Smooth muscle cell (in vitro differentiated cells): ENCODE measurements around the gene YPEL3. TPM values are rescaled to one million over a fixed set of nuclear protein-coding genes. Genes with fewer than 3 reads are reported as not detected.
"Not testable (repeated sequence)": the region's sequence is repeated elsewhere in the genome, so short reads cannot be mapped to it uniquely, and the experiment has no call there.

ENCODE experiments used
- DNase-seq: peaks from one replicate; lab custom pipeline; 2025; ENCODE audit not compliant: unreplicated experiment; lab: John Stamatoyannopoulos, UW
- H2AFZ ChIP-seq: fragments of 200-600 bp; sonication (generic); 2 replicates; pipeline ENCODE4 v1.6.0; 2016; ENCODE audit warnings: antibody characterized with exemption, low read depth, mild to moderate bottlenecking
- H3F3A ChIP-seq: fragments of 200-600 bp; sonication (generic); 2 replicates; pipeline ENCODE4 v1.6.0; 2017; ENCODE audit warnings: antibody characterized with exemption, low read depth
- H3K27ac ChIP-seq: fragments of 200-600 bp; sonication (generic); 2 replicates; pipeline ENCODE4 v1.5.1; 2016; ENCODE audit warnings: low read depth, mild to moderate bottlenecking
- H3K27me3 ChIP-seq: fragments of 200-600 bp; sonication (generic); 2 replicates; pipeline ENCODE4 v1.6.1; 2016; ENCODE audit warnings: low read depth, mild to moderate bottlenecking
- H3K36me3 ChIP-seq: fragments of 200-600 bp; sonication (generic); 2 replicates; pipeline ENCODE4 v1.5.1; 2016; ENCODE audit warnings: low read depth
- H3K4me1 ChIP-seq: fragments of 200-600 bp; sonication (generic); 2 replicates; pipeline ENCODE4 v1.5.1; 2016; ENCODE audit warnings: low read depth
- H3K4me2 ChIP-seq: fragments of 200-600 bp; sonication (generic); 2 replicates; pipeline ENCODE4 v1.6.0; 2016; ENCODE audit warnings: mild to moderate bottlenecking
- H3K4me3 ChIP-seq: fragments of 200-600 bp; sonication (generic); 2 replicates; pipeline ENCODE4 v1.5.1; 2016; ENCODE audit warnings: mild to moderate bottlenecking
- H3K79me2 ChIP-seq: fragments of 200-600 bp; sonication (generic); 2 replicates; pipeline ENCODE4 v1.6.0; 2016; ENCODE audit warnings: low read depth, mild to moderate bottlenecking
- H3K9ac ChIP-seq: fragments of 200-600 bp; sonication (generic); 2 replicates; pipeline ENCODE4 v1.6.0; 2016; ENCODE audit warnings: low read depth
- H3K9me3 ChIP-seq: fragments of 200-600 bp; sonication (generic); replicated peaks from 2 replicates; pipeline ENCODE4 v1.5.1; 2016; ENCODE audit warnings: low read depth
- H4K20me1 ChIP-seq: fragments of 200-600 bp; sonication (generic); 2 replicates; pipeline ENCODE4 v1.6.0; 2016; ENCODE audit warnings: low read depth
- CTCF ChIP-seq: fragments of 200-600 bp; sonication (generic); IDR thresholded peaks from 2 replicates; pipeline ENCODE4 v1.5.1; 2017; ENCODE audit warnings: borderline replicate concordance, mild to moderate bottlenecking, antibody characterized with exemption; ENCODE audit not compliant: insufficient read depth, poor library complexity, severe bottlenecking
- WGBS: methylation state at CpG from one replicate; pipeline ENCODE4 v1.1.7; 2016; ENCODE audit warnings: low lambda C conversion rate; 5-methylcytosine and 5-hydroxymethylcytosine counted together
- polyA plus RNA-seq: library from polyadenylated mRNA; unstranded; fragments of >200 nt; fragmentation: Nextera tagmentation; extraction: Ambion mirVana; gene quantifications from 2 replicates; pipeline ENCODE4 v1.2.1, GENCODE V29; 2016
- total RNA-seq: library from RNA; depleted of rRNA; stranded (reverse); fragments of >200 nt; gene quantifications from 2 replicates; pipeline ENCODE4 v1.2.3, GENCODE V29; 2014

Gene YPEL3
- total and polyA plus RNA-seq, 2 experiments from 2014 or later = 37.5 to 65.9 TPM

- Histone ChIP-seq H4K20me1 (peaks cover 18% of the 10 kb centered on the region), H3K36me3 (no peaks in the 10 kb centered on the region), H3F3A (peaks cover 16% of the 10 kb centered on the region), H3K79me2 (no peaks in the 10 kb centered on the region), H3K9ac (no peak overlapping the region), H3K9me3 (no peaks in the 10 kb centered on the region), H3K27me3 (no peaks in the 10 kb centered on the region), H3K4me1 (no peaks in the 10 kb centered on the region), H3K27ac (no peak overlapping the region), H3K4me3 (no peak overlapping the region), H3K4me2 (no peak overlapping the region), H2AFZ (no peak overlapping the region)
- WGBS = 93% methylated on average over 16 of the region's 16 CpGs
- no peak for DNase-seq
- TF ChIP-seq CTCF = no peak
These were observed 20.5 kb upstream of the YPEL3 start for GRCh38 chr16:30116291-30117207.

- Histone ChIP-seq H3F3A (peaks cover 17% of the 10 kb centered on the region), H3K9ac (no peak overlapping the region), H2AFZ (no peak overlapping the region), H3K4me1 (no peaks in the 10 kb centered on the region), H3K27me3 (no peaks in the 10 kb centered on the region), H3K4me3 (no peak overlapping the region), H3K36me3 (no peaks in the 10 kb centered on the region), H3K79me2 (no peaks in the 10 kb centered on the region), H3K27ac (no peak overlapping the region), H3K9me3 (no peaks in the 10 kb centered on the region), H4K20me1 (peaks cover 31% of the 10 kb centered on the region), H3K4me2 (no peak overlapping the region)
- TF ChIP-seq CTCF = no peak
- DNase-seq = no peak
- 93% methylated on average over 7 of the region's 7 CpGs for WGBS
These were observed 19.2 kb upstream of the YPEL3 start for GRCh38 chr16:30115238-30115637.

- not testable (repeated sequence) for H3K79me2 ChIP-seq, H3K4me1 ChIP-seq, H3K36me3 ChIP-seq, H2AFZ ChIP-seq, DNase-seq, H3K9ac ChIP-seq, H3K27me3 ChIP-seq, H3K9me3 ChIP-seq, H3K27ac ChIP-seq, H3K4me3 ChIP-seq, H3K4me2 ChIP-seq
- 88% methylated on average over 7 of the region's 7 CpGs for WGBS
- Histone ChIP-seq H4K20me1 (peaks cover 35% of the 10 kb centered on the region), H3F3A (peaks cover 21% of the 10 kb centered on the region)
These were observed 18.8 kb upstream of the YPEL3 start for GRCh38 chr16:30114833-30115232.

- H3F3A ChIP-seq = peaks cover 25% of the 10 kb centered on the region
- H2AFZ ChIP-seq = no peak overlapping the region
- H3K27me3 ChIP-seq = no peaks in the 10 kb centered on the region
- H3K4me3 ChIP-seq = no peak overlapping the region
- H3K36me3 ChIP-seq = no peaks in the 10 kb centered on the region
- H3K4me2 ChIP-seq = no peak overlapping the region
- no peak overlapping the region for H3K9ac ChIP-seq
- H3K4me1 ChIP-seq = no peaks in the 10 kb centered on the region
- no peaks in the 10 kb centered on the region for H3K9me3 ChIP-seq
- TF ChIP-seq CTCF = no peak
- no peak overlapping the region for H3K27ac ChIP-seq
- H3K79me2 ChIP-seq = no peaks in the 10 kb centered on the region
- no peak for DNase-seq
- H4K20me1 ChIP-seq = peaks cover 39% of the 10 kb centered on the region
- 91% methylated on average over 11 of the region's 11 CpGs for WGBS
These were observed 18.4 kb upstream of the YPEL3 start for GRCh38 chr16:30114411-30114810.
